T-helper 2 cell treated with Interferon-gamma antibody and Interleukin-4, amounts not matched to agents 100 ng/mL and 5 ng/mL, for 36 hours (primary cell): ENCODE data around the gene GDPD3. TPM values are rescaled to one million over a fixed set of nuclear protein-coding genes. Genes with fewer than 3 reads are reported as not detected.
"Not testable (repeated sequence)": the region's sequence is repeated elsewhere in the genome, so short reads cannot be mapped to it uniquely, and the experiment has no call there.

Source experiments
- intact Hi-C: fragments of 100-400 bp; cut with micrococcal nuclease; formaldehyde crosslinking; loops from one replicate; pipeline ENCODE4 v1.15.1; 2023
- total RNA-seq: library from RNA; stranded (reverse); gene quantifications from 2 replicates; pipeline ENCODE4 v1.2.3, GENCODE V29; 2022

Gene GDPD3
- total RNA-seq, 1 donor from 2014 or later = 7.7 TPM

DNA sequence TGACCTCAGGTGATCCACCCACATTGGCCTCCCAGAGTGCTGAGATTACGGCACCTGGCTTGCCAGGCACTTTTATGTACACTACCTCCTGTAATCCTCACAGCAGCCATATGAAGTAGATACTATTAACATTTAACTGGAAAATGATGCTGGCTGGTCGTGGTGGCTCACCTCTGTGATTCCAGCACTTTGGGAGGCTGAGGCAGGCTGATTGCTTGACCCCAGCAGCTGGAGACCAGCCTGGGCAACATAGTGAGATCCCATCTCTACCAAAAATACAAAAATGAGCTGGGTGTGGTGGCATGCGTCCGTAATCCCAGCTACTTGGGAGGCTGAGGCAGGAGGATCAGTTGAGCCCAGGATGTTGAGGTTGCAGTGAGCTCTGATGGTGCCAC, 11.6 kb upstream of the GDPD3 start:
- intact Hi-C loops = no loop called here

DNA sequence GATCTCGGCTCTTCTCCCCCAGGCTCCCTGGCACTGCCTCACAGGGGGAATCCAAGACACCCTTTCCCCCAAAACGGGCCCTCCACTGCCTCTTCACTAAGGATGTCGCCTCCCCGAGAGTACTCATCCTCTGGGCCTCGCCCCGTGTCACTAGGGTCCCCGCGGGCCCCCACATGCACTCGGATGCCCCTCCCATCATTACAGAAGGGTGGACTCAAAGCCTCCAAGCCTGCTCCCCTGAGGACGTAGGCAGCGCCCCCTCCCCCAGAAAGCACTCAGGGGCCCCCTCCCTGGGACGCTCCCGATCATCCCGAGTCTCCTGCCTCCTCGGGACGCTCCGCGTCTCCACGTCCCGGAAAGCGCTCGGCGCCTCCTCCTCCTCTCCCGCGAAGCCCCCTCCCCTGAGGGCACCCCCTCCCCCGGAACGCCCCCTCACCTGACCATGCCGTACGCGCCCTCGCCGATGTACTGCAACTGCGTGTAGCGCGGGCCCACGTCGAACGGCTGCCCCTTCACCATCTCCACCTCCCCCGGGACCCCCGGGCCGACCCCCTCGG, 9.3 kb upstream of the GDPD3 start:
- intact Hi-C loops = loop anchor here (2.0 kb wide), 1 partner anchor 58 kb away; the partner anchor contains the start of gene ALDOA

DNA sequence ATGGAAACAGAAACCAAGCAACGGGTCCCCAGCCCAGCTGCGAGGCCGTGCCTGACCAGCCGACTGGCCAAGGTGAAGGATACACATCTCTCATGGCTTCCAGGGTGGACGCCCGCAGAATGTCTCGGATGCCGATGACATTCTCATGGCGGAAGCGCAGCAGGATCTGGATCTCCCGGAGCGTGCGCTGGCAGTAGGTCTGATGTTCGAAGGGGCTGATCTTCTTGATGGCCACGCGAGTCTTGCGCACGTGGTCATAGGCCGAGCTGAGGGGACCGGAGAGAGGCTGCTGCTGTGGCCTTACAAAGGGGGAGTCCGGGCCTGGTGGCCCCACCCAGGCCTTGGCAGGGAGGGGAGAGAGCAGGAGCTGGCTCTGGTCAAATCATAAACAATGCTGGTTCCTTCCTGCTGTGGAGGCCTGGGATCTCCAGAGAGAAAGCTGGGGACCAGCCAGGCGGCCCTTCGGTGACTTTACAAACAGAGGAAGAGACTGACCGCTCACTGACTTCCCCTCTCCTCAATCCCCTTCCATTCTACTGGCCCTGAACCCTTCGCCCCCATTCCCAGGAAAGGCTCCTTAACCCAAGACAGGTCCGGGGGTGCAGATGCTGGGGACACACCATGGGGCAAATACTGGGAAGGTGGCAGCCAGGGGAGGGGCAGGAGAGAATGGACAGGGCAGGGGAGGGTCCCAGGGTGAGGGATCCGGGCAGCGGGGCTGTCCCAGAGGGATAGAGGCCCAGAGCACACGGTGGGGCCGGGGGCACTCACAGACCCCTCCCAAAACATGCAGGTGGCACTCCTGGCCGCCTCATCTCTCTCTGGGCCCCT, 8.6 kb upstream of the GDPD3 start:
- intact Hi-C loops = loop anchor here (2.0 kb wide), 1 partner anchor 57 kb away; the partner anchor contains the start of gene ALDOA

GRCh38 chr16:30120340-30121105, 7.2 kb upstream of the GDPD3 start:
- intact Hi-C loops = no loop called here

- intact Hi-C loops = no loop called here
Measured at GRCh38 chr16:30119428-30119827, 6.1 kb upstream of the GDPD3 start.

DNA sequence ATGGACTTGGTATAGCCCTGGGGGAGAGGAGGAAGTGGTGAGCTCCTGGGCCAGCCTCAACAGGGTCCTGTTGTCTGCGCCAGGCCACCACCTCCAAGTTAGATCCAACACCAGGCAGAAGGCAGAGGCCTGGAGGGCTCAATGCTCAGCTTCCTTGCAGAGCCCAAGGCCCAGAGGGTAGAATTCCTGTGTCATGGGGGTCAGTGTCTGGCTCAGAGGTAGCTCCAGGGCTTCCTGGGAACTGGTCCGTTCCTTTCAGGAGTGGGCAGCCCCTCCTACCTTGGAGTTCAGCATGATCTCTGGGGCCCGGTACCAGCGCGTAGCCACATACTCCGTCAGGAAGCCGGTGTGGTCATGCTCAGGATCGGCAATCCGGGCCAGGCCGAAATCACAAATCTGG, 4.4 kb upstream of the GDPD3 start:
- intact Hi-C loops = no loop called here

- intact Hi-C loops = no loop called here
Measured at GRCh38 chr16:30116291-30117207, 3.2 kb upstream of the GDPD3 start.

- intact Hi-C loops = no loop called here
Measured at GRCh38 chr16:30115238-30115637, 1.9 kb upstream of the GDPD3 start.

DNA sequence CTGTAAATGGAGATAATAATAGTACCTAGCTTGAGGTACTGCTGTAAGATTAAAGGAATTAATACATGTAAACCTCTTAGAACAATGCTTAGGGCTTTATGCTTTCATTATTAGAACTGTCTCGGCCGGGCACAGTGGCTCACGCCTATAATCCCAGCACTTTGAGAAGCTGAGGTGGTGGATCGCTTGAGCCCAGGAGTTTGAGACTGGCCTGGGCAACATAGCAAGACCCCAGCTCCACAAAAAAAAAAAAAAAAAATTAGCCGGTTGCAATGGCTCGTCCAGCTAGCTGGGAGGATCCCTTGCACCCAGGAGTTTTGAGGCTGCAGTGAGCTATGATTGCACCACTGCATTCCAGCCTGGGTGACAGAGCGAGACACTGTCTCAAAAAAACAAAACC, 1.5 kb upstream of the GDPD3 start:
- intact Hi-C loops = not testable (repeated sequence)

DNA sequence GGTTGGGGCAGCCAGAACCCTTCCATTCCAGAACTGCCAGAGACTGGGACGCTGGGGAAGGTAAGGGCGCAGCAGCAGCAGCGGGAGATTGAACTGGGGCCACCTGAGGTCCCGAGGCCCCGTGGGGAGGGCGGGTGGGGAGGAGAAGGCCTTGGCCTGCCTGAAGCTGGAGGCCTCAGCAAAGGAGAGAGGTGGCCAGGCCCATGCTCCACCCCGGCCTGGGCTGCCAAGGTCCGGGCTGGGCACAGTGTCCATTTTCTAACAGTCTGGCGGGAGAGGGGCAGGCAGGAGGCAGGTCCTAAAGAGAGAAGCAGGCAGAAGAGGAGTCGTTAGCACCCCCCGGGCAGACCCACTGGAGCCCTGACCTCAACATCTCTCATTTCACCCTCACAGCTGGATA, 1.1 kb upstream of the GDPD3 start:
- intact Hi-C loops = no loop called here

GRCh38 chr16:30113711-30114333, 485 bp upstream of the GDPD3 start:
- intact Hi-C loops = loop anchor here (2.0 kb wide), 1 partner anchor 295 kb away; no protein-coding TSS in a partner anchor

GRCh38 chr16:30112197-30113030, 923 bp downstream of the GDPD3 start:
- intact Hi-C loops = loop anchor here (2.0 kb wide), 1 partner anchor 296 kb away; no protein-coding TSS in a partner anchor

DNA sequence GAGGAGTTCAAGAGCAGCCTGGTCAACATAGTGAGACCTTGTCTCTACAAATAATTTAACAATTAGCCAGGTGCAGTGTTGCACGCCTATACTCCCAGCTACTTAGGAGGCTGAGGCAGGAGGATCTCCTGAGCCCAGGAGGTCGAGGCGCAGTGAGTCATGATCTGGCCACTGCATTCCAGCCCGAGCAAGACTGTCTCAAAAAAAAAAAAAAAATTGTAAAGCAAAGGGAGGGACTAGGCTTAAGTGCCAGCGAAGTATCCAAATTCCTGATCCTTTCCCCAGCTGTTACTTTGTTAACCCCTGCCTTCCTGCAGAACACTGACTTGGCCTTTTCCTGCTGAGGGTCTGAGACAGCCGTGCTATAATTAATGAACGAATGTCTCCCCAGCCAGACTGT, 2.7 kb downstream of the GDPD3 start:
- intact Hi-C loops = no loop called here

- intact Hi-C loops = no loop called here
Measured at GRCh38 chr16:30108059-30108850, 5.1 kb downstream of the GDPD3 start.

- intact Hi-C loops = no loop called here
Measured at GRCh38 chr16:30104492-30104891, 8.8 kb downstream of the GDPD3 start.

GRCh38 chr16:30104090-30104489, 9.2 kb downstream of the GDPD3 start:
- intact Hi-C loops = no loop called here

GRCh38 chr16:30096862-30097563, 16.3 kb downstream of the GDPD3 start:
- intact Hi-C loops = loop anchor here (1.0 kb wide), 1 partner anchor 32 kb away; the partner anchor contains the start of gene ALDOA
